Vagina (tissue), 2 donors: Measurements from ENCODE around the gene RTF2.

Source experiments
- POLR2A ChIP-seq, 2 donors: fragments of 450-650 bp; IDR thresholded peaks; one replicate each; pipeline ENCODE4 v1.6.1; 2017; ENCODE audit warnings: antibody characterized with exemption in 2 of 2, mild to moderate bottlenecking in 2 of 2, moderate library complexity in 2 of 2
- POLR2AphosphoS5 ChIP-seq, 2 donors: sonication (generic); formaldehyde crosslinking; IDR thresholded peaks; one replicate each; pipeline ENCODE4 v1.9.0; 2017; ENCODE audit warnings: antibody characterized with exemption in 2 of 2, mild to moderate bottlenecking in 2 of 2, low read depth in 1 of 2; ENCODE audit not compliant: insufficient read depth in 1 of 2
- TF ChIP-seq, protein P1 (sequence below), 3 experiments: fragments of 450-650 bp in 2 of 3; fragments of 200-600 bp in 1 of 3; sonication (generic) in 1 of 3; IDR thresholded peaks; one replicate each; pipeline ENCODE4 v1.5.1; 2017 to 2019; ENCODE audit warnings: antibody characterized with exemption in 3 of 3, mild to moderate bottlenecking in 2 of 3, moderate library complexity in 2 of 3

DNA sequence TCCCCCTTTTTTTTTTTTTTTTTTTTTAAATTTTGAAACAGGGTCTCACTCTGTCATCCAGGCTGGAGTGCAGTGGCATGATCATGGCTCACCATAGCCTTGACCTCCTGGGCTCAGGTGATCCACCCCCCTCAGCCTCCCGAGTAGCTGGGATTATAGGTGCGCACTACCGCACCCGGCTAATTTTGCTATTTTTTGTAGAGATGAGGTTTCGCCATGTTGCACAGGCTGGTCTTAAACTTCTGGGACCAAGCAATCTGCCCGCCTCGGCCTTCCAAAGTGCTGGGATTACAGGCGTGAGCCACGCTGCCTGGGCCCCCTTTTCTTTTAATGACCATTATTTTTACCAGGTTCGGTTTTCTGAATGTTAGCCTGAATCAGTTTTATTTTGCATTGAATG is 51.1 kb downstream of the RTF2 start:
- TF ChIP-seq, protein P1, sequence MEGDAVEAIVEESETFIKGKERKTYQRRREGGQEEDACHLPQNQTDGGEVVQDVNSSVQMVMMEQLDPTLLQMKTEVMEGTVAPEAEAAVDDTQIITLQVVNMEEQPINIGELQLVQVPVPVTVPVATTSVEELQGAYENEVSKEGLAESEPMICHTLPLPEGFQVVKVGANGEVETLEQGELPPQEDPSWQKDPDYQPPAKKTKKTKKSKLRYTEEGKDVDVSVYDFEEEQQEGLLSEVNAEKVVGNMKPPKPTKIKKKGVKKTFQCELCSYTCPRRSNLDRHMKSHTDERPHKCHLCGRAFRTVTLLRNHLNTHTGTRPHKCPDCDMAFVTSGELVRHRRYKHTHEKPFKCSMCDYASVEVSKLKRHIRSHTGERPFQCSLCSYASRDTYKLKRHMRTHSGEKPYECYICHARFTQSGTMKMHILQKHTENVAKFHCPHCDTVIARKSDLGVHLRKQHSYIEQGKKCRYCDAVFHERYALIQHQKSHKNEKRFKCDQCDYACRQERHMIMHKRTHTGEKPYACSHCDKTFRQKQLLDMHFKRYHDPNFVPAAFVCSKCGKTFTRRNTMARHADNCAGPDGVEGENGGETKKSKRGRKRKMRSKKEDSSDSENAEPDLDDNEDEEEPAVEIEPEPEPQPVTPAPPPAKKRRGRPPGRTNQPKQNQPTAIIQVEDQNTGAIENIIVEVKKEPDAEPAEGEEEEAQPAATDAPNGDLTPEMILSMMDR (IDR thresholded peaks at IDR 0.05): no peak
- TF ChIP-seq POLR2AphosphoS5 (IDR thresholded peaks at IDR 0.05; ENCODE audit: insufficient read depth in 1 of 2, low read depth in 1 of 2) (no peak), POLR2A (IDR thresholded peaks at IDR 0.05) (no peak)
